DMS153 (cell line): ENCODE results near the gene KIRREL2.
"Not testable (repeated sequence)": the region's sequence is repeated elsewhere in the genome, so short reads cannot be mapped to it uniquely, and the experiment has no call there.

ENCODE experiments used
- DNase-seq: peaks from one replicate; lab custom pipeline; 2025; lab: John Stamatoyannopoulos, UW

KIRREL2 gene

GRCh38 chr19:35869327-35870123, 12.8 kb downstream of the KIRREL2 start:
- peak; percentile 91 for DNase-seq

GRCh38 chr19:35870124-35870736, 13.5 kb downstream of the KIRREL2 start:
- peak; percentile 79 for DNase-seq

GRCh38 chr19:35870798-35871197, 14.1 kb downstream of the KIRREL2 start:
- no peak for DNase-seq

- DNase-seq, result no peak
Observed at GRCh38 chr19:35871611-35872010, 14.9 kb downstream of the KIRREL2 start.

GRCh38 chr19:35872180-35872579, 15.5 kb downstream of the KIRREL2 start:
- no peak for DNase-seq

GRCh38 chr19:35874392-35874930, 17.8 kb downstream of the KIRREL2 start:
- DNase-seq, result no peak

- DNase-seq, result no peak
Observed at GRCh38 chr19:35879068-35879467, 22.4 kb downstream of the KIRREL2 start.

GRCh38 chr19:35879770-35880317, 23.1 kb downstream of the KIRREL2 start:
- peak; percentile 39 for DNase-seq

- DNase-seq, result peak; percentile 72
Observed at GRCh38 chr19:35882114-35882832, 25.6 kb downstream of the KIRREL2 start.

GRCh38 chr19:35883882-35884281, 27.2 kb downstream of the KIRREL2 start:
- DNase-seq, result no peak

GRCh38 chr19:35885225-35885738, 28.6 kb downstream of the KIRREL2 start:
- DNase-seq, result no peak

GRCh38 chr19:35885904-35886303, 29.2 kb downstream of the KIRREL2 start:
- no peak for DNase-seq

GRCh38 chr19:35887197-35887596, 30.5 kb downstream of the KIRREL2 start:
- no peak for DNase-seq

- DNase-seq, result no peak
Observed at GRCh38 chr19:35888398-35888797, 31.7 kb downstream of the KIRREL2 start.

GRCh38 chr19:35889370-35890112, 32.8 kb downstream of the KIRREL2 start:
- DNase-seq, result no peak

GRCh38 chr19:35890113-35890650, 33.5 kb downstream of the KIRREL2 start:
- no peak for DNase-seq

- not testable (repeated sequence) for DNase-seq
Observed at GRCh38 chr19:35891819-35892218, 35.1 kb downstream of the KIRREL2 start.

- DNase-seq, result no peak
Observed at GRCh38 chr19:35894342-35894741, 37.6 kb downstream of the KIRREL2 start.

- no peak for DNase-seq
Observed at GRCh38 chr19:35895911-35896642, 39.4 kb downstream of the KIRREL2 start.

- DNase-seq, result no peak
Observed at GRCh38 chr19:35896643-35897040, 39.9 kb downstream of the KIRREL2 start.
